ENCODE measurements around the gene OPRM1. TPM values are rescaled to one million over a fixed set of nuclear protein-coding genes. Genes with fewer than 3 reads are reported as not detected.

OPRM1 gene
- total and polyA plus RNA-seq, 8 donors: 0.45 to 1.5 TPM; not detected in 6

DNA sequence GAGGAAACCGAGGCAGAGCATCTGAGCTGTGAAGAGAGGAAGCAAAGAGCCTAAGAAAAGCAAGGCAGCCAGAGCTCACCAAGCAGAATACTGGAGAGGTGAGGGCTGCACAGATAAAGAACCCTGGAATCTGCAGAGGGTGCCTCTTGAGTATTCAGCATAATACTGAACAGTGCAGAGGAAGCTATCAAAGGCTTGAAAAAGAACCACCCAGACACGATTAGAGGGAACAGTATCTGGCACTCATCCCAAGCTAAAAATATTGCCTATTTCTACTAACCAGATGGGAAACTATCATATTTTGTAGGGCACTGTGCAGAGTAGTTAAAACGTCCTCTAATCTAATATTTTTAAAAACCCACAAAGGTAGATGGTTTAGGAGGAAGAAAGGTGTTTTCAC is 41.8 kb upstream of the OPRM1 start:
- H3K27ac ChIP-seq: no peak overlapping the region
- H3K4me1 ChIP-seq: peaks cover 0 to 3% (median 0%) of the 10 kb centered on the region in 4 donors
- H3K27me3 ChIP-seq: no peaks in the 10 kb centered on the region
- intact Hi-C loops (cut with DNase I; ENCODE audit: low total_unique reads): no loop called here
- DNase-seq: no peak
- no peak overlapping the region for H3K4me3 ChIP-seq
- TF ChIP-seq EP300 (IDR thresholded peaks at IDR 0.05) (no peak), POLR2A (IDR thresholded peaks at IDR 0.05) (no peak), POLR2AphosphoS5 (IDR thresholded peaks at IDR 0.05) (no peak)
- TF ChIP-seq, protein P1, sequence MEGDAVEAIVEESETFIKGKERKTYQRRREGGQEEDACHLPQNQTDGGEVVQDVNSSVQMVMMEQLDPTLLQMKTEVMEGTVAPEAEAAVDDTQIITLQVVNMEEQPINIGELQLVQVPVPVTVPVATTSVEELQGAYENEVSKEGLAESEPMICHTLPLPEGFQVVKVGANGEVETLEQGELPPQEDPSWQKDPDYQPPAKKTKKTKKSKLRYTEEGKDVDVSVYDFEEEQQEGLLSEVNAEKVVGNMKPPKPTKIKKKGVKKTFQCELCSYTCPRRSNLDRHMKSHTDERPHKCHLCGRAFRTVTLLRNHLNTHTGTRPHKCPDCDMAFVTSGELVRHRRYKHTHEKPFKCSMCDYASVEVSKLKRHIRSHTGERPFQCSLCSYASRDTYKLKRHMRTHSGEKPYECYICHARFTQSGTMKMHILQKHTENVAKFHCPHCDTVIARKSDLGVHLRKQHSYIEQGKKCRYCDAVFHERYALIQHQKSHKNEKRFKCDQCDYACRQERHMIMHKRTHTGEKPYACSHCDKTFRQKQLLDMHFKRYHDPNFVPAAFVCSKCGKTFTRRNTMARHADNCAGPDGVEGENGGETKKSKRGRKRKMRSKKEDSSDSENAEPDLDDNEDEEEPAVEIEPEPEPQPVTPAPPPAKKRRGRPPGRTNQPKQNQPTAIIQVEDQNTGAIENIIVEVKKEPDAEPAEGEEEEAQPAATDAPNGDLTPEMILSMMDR (IDR thresholded peaks at IDR 0.05): no peak
- WGBS, 5 donors: 18 to 63% (median 40%) methylated on average over 3 of the region's 3 CpGs
- H3K36me3 ChIP-seq: no peaks in the 10 kb centered on the region
- no peaks in the 10 kb centered on the region for H3K9me3 ChIP-seq

GRCh38 chr6:154001494-154002285 is 37.4 kb upstream of the OPRM1 start:
- TF ChIP-seq, protein P1 (IDR thresholded peaks at IDR 0.05): no peak
- TF ChIP-seq POLR2AphosphoS5 (IDR thresholded peaks at IDR 0.05): no peak
- TF ChIP-seq POLR2A (IDR thresholded peaks at IDR 0.05): no peak
- TF ChIP-seq EP300 (IDR thresholded peaks at IDR 0.05): no peak
- intact Hi-C loops (cut with DNase I; ENCODE audit: low total_unique reads): no loop called here
- DNase-seq: no peak
- no peaks in the 10 kb centered on the region for H3K36me3 ChIP-seq
- H3K27ac ChIP-seq: no peak overlapping the region
- 90 to 92% (median 91%) methylated on average over 7 to 10 of the region's 10 CpGs for WGBS, 5 donors
- peaks cover 0 to 3% (median 0%) of the 10 kb centered on the region in 4 donors for H3K4me1 ChIP-seq
- H3K4me3 ChIP-seq: no peak overlapping the region
- no peaks in the 10 kb centered on the region for H3K27me3 ChIP-seq
- no peaks in the 10 kb centered on the region for H3K9me3 ChIP-seq

GRCh38 chr6:154002894-154003293 is 36.1 kb upstream of the OPRM1 start:
- 72 to 94% (median 79%) methylated on average over 5 of the region's 5 CpGs for whole genome bisulfite sequencing, 5 donors
- Histone ChIP-seq H3K4me3 (no peak overlapping the region), H3K4me1 (no peaks in the 10 kb centered on the region), H3K9me3 (peaks cover 0 to 6% (median 0%) of the 10 kb centered on the region in 4 donors), H3K27me3 (no peaks in the 10 kb centered on the region), H3K36me3 (no peaks in the 10 kb centered on the region), H3K27ac (no peak overlapping the region)
- no peak for DNase-seq
- TF ChIP-seq, protein P1 (IDR thresholded peaks at IDR 0.05): no peak
- no peak for TF ChIP-seq EP300 (IDR thresholded peaks at IDR 0.05)
- TF ChIP-seq POLR2A (IDR thresholded peaks at IDR 0.05): no peak
- no peak for TF ChIP-seq POLR2AphosphoS5 (IDR thresholded peaks at IDR 0.05)
- intact Hi-C loops (cut with DNase I; ENCODE audit: low total_unique reads): no loop called here

GRCh38 chr6:154010371-154010770 is 28.7 kb upstream of the OPRM1 start:
- DNase-seq: no peak
- H3K4me3 ChIP-seq: no peak overlapping the region
- WGBS, 5 donors: 73 to 80% (median 76%) methylated on average over 1 of the region's 1 CpG

More at GRCh38 chr6:154010371-154010770, 28.7 kb upstream of the OPRM1 start:
- no peak overlapping the region for H3K27ac ChIP-seq
- H3K9me3 ChIP-seq: peaks cover 0 to 6% (median 0%) of the 10 kb centered on the region in 4 donors
- H3K36me3 ChIP-seq: no peaks in the 10 kb centered on the region
- no peaks in the 10 kb centered on the region for H3K27me3 ChIP-seq
- intact Hi-C loops (cut with DNase I; ENCODE audit: low total_unique reads): no loop called here
- no peaks in the 10 kb centered on the region for H3K4me1 ChIP-seq
- no peak for TF ChIP-seq POLR2A (IDR thresholded peaks at IDR 0.05)
- TF ChIP-seq POLR2AphosphoS5 (IDR thresholded peaks at IDR 0.05): no peak
- TF ChIP-seq EP300 (IDR thresholded peaks at IDR 0.05): no peak
- TF ChIP-seq, protein P1 (IDR thresholded peaks at IDR 0.05): no peak
